Smooth muscle cell of the pulmonary artery (primary cell): Measurements from ENCODE around the gene MAGEA10. TPM values are rescaled to one million over a fixed set of nuclear protein-coding genes. Genes with fewer than 3 reads are reported as not detected.

Experiments
- total RNA-seq: library from RNA; depleted of rRNA; stranded (reverse); fragments of >200 nt; gene quantifications from 2 replicates; pipeline ENCODE4 v1.2.3, GENCODE V29; 2014

The MAGEA10 gene
- total RNA-seq = not detected in 2 replicates

DNA sequence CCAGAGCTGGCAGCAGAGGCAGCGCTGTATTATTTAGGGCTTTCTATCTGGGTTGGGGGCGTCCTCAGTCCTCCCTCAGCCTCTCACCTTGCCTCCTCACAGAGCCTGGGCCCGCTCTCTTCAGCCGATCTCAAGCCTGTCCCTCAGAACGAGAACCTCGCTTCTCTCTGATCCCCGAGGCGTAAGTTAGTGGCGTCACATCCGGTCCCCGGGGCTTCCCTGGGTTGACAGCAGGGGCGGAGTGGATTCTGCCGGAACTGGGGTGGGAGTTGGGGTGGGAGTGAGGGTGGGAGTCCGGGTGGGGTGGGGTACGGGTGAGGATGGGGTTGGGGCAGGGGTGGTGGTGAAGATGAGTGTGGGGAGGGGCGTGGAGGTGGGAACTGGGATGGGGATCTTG, at the start of gene MAGEA10:
MAGEA10 (minus strand) TSS at position 190 of the 397 bp plus-strand sequence. CDS start 2,957 bp downstream, outside the sequence.

Other genes with a start within 250 kb of the MAGEA10 start
- not detected in 2 replicates for gene MAGEA4, start 225.7 kb downstream of the MAGEA10 start, total RNA-seq
- 23.5 and 33.6 TPM in 2 replicates for gene GABRE, start 163.9 kb downstream of the MAGEA10 start, total RNA-seq